ENCODE data around the gene F8A3.

DNA sequence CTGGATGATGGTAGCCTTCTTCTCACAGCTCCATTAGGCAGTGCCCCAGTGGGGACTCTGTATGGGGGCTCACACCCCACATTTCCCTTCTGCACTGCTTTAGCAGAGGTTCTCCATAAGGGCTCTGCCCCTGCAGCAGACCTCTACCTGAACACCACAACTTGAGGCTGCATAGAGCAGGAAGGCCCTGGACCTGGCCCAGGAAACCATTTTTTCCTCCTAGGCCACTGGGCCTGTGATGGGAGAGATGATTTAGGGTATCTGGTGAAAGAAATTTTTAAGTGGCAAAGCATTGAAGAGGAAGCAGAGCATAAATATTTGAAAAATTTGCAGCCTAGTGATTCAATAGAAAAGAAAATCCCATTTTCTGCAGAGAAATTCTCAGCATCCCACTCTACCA lies 17.3 kb downstream of the F8A3 start:
- TF ChIP-seq, protein P1, sequence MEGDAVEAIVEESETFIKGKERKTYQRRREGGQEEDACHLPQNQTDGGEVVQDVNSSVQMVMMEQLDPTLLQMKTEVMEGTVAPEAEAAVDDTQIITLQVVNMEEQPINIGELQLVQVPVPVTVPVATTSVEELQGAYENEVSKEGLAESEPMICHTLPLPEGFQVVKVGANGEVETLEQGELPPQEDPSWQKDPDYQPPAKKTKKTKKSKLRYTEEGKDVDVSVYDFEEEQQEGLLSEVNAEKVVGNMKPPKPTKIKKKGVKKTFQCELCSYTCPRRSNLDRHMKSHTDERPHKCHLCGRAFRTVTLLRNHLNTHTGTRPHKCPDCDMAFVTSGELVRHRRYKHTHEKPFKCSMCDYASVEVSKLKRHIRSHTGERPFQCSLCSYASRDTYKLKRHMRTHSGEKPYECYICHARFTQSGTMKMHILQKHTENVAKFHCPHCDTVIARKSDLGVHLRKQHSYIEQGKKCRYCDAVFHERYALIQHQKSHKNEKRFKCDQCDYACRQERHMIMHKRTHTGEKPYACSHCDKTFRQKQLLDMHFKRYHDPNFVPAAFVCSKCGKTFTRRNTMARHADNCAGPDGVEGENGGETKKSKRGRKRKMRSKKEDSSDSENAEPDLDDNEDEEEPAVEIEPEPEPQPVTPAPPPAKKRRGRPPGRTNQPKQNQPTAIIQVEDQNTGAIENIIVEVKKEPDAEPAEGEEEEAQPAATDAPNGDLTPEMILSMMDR (IDR thresholded peaks at IDR 0.05 in 2 of 3, conservative IDR thresholded peaks at IDR 0.05 in 1 of 3; ENCODE audit: borderline replicate concordance in 1 of 3, insufficient read depth in 1 of 3, low read depth in 2 of 3, low read length in 2 of 3) = no peak
- no peak for TF ChIP-seq EZH2phosphoT487 (IDR thresholded peaks at IDR 0.05; ENCODE audit: borderline replicate concordance)
- no peak for TF ChIP-seq CEBPB (IDR thresholded peaks at IDR 0.05; ENCODE audit: low read depth)
- TF ChIP-seq EGR1 (IDR thresholded peaks at IDR 0.05; ENCODE audit: low read depth) = no peak
- TF ChIP-seq POLR2A (IDR thresholded peaks at IDR 0.05; ENCODE audit: borderline replicate concordance, extremely low read depth, insufficient read depth, insufficient read length) = no peak
- no peak for TF ChIP-seq POLR2AphosphoS5 (IDR thresholded peaks at IDR 0.05; ENCODE audit: low read depth, low read length)

Measured in HCT116 (cell line).